OCI-LY3 (cell line): Measurements from ENCODE around the gene LETM1.

Experiments used
- CTCF ChIP-seq: fragments of 200-600, 300-600 bp; sonication (generic); IDR thresholded peaks from 2 replicates; pipeline ENCODE4 v1.5.1; 2014; ENCODE audit warnings: antibody characterized with exemption, low read length, low read depth
- EZH2phosphoT487 ChIP-seq: fragments of 200-600 bp; shearing (Covaris generic); IDR thresholded peaks from 2 replicates; pipeline ENCODE4 v1.6.1; 2018; ENCODE audit warnings: antibody characterized with exemption, mixed run types, low read depth

- no peak for TF ChIP-seq CTCF
- TF ChIP-seq EZH2phosphoT487: no peak
Observed at GRCh38 chr4:1871471-1872021, 15.6 kb upstream of the LETM1 start.
